HepG2 (cell line): ENCODE measurements around the gene HTRA2. TPM values are rescaled to one million over a fixed set of nuclear protein-coding genes. Genes with fewer than 3 reads are reported as not detected.

Experiments used
- CCDC6 ChIP-seq: sonication (generic); formaldehyde crosslinking; IDR thresholded peaks from 2 replicates; pipeline ENCODE4 v1.8.1; 2022; ENCODE audit warnings: mild to moderate bottlenecking, missing genetic modification reagents, moderate library complexity
- KDM1A ChIP-seq: IDR thresholded peaks from 2 replicates; pipeline ENCODE4 v1.6.1; 2016; ENCODE audit warnings: missing compliant biosample characterization
- MAZ ChIP-seq, 2 experiments: sonication (generic) in 1 of 2; formaldehyde crosslinking in 1 of 2; IDR thresholded peaks; 2 replicates each; pipeline versions ENCODE4 v1.5.0 to v1.6.1; 2012 to 2020; ENCODE audit warnings: low read depth in 2 of 2, mild to moderate bottlenecking in 2 of 2, borderline replicate concordance in 1 of 2, improper control_type of control experiment in 1 of 2, low read length in 1 of 2, missing genetic modification reagents in 1 of 2, moderate library complexity in 1 of 2
- NFYC ChIP-seq: IDR thresholded peaks from 2 replicates; pipeline ENCODE4 v1.6.1; 2016; ENCODE audit warnings: missing genetic modification reagents, missing compliant biosample characterization
- PCBP1 ChIP-seq: fragments of 200-400 bp; formaldehyde crosslinking; IDR thresholded peaks from 2 replicates; pipeline ENCODE4 v1.6.1; 2017; ENCODE audit warnings: mild to moderate bottlenecking, low read depth, low read length, borderline replicate concordance
- TOE1 ChIP-seq: sonication (generic); formaldehyde crosslinking; IDR thresholded peaks from 2 replicates; pipeline ENCODE4 v1.4.0; 2020; ENCODE audit warnings: mild to moderate bottlenecking, missing genetic modification reagents
- XRCC5 ChIP-seq: fragments of 200-400 bp; formaldehyde crosslinking; optimal IDR thresholded peaks from 2 replicates; pipeline ENCODE3; 2017; ENCODE audit warnings: mild to moderate bottlenecking, low read length
- ZBTB38 ChIP-seq: sonication (generic); formaldehyde crosslinking; IDR thresholded peaks from 2 replicates; pipeline ENCODE4 v1.5.1; 2020; ENCODE audit warnings: mild to moderate bottlenecking, missing genetic modification reagents
- ZFP36L2 ChIP-seq: sonication (generic); formaldehyde crosslinking; IDR thresholded peaks from 2 replicates; pipeline ENCODE4 v1.4.0; 2020; ENCODE audit warnings: missing genetic modification reagents
- ZNF256 ChIP-seq: sonication (generic); formaldehyde crosslinking; conservative IDR thresholded peaks from 2 replicates; pipeline ENCODE4 v1.4.0; 2020; ENCODE audit warnings: missing genetic modification reagents
- ZNF263 ChIP-seq: sonication (generic); formaldehyde crosslinking; IDR thresholded peaks from 2 replicates; pipeline ENCODE4 v1.4.0; 2020; ENCODE audit warnings: missing genetic modification reagents
- ZNF562 ChIP-seq: sonication (generic); formaldehyde crosslinking; IDR thresholded peaks from 2 replicates; pipeline ENCODE4 v1.8.0; 2022; ENCODE audit warnings: missing genetic modification reagents, borderline replicate concordance
- ZNF589 ChIP-seq: sonication (generic); formaldehyde crosslinking; conservative IDR thresholded peaks from 2 replicates; pipeline ENCODE4 v1.8.0; 2022; ENCODE audit warnings: mild to moderate bottlenecking, moderate library complexity, missing genetic modification reagents
- polyA plus RNA-seq, 8 experiments: library from polyadenylated mRNA; depleted of rRNA in 3 of 8; stranded (reverse) in 7 of 8; unstranded in 1 of 8; fragments of >200 nt; fragmentation: Illumina TruSeq in 4 of 8; extraction: Trizol in 4 of 8; gene quantifications; 2 replicates each; pipeline versions ENCODE4 v1.2.1 to v1.2.3, GENCODE V29; 2011 to 2016; ENCODE audit warnings: low read depth in 4 of 8, missing spikeins in 1 of 8, mixed read lengths in 1 of 8; ENCODE audit not compliant: insufficient read depth in 1 of 8
- total RNA-seq, 5 experiments: library from RNA; depleted of rRNA; stranded (reverse); fragments of >200 nt; fragmentation: Illumina TruSeq; extraction: Trizol; gene quantifications; 2 replicates each; pipeline ENCODE4 v1.2.3, GENCODE V29; 2016; ENCODE audit warnings: low read depth in 1 of 5
- TF ChIP-seq, protein P1 (sequence below): sonication (generic); formaldehyde crosslinking; IDR thresholded peaks from 2 replicates; pipeline ENCODE4 v1.8.0; 2022; ENCODE audit warnings: low read depth, missing genetic modification reagents
- TF ChIP-seq, protein P2 (sequence below): sonication (generic); formaldehyde crosslinking; IDR thresholded peaks from 2 replicates; pipeline ENCODE4 v1.5.1; 2020; ENCODE audit warnings: mild to moderate bottlenecking, missing genetic modification reagents, moderate library complexity
- TF ChIP-seq, protein P3 (sequence below): IDR thresholded peaks from 2 replicates; pipeline ENCODE4 v1.6.1; 2016
- TF ChIP-seq, protein P4 (sequence below): sonication (generic); formaldehyde crosslinking; IDR thresholded peaks from 2 replicates; pipeline ENCODE4 v1.4.0; 2020; ENCODE audit warnings: missing genetic modification reagents, borderline replicate concordance

The HTRA2 gene
- total and polyA plus RNA-seq, 2 of the 13 experiments (the other 11 are each of a cell fraction or from before 2014, with no cell fraction given): 47.7 to 50.3 TPM

DNA sequence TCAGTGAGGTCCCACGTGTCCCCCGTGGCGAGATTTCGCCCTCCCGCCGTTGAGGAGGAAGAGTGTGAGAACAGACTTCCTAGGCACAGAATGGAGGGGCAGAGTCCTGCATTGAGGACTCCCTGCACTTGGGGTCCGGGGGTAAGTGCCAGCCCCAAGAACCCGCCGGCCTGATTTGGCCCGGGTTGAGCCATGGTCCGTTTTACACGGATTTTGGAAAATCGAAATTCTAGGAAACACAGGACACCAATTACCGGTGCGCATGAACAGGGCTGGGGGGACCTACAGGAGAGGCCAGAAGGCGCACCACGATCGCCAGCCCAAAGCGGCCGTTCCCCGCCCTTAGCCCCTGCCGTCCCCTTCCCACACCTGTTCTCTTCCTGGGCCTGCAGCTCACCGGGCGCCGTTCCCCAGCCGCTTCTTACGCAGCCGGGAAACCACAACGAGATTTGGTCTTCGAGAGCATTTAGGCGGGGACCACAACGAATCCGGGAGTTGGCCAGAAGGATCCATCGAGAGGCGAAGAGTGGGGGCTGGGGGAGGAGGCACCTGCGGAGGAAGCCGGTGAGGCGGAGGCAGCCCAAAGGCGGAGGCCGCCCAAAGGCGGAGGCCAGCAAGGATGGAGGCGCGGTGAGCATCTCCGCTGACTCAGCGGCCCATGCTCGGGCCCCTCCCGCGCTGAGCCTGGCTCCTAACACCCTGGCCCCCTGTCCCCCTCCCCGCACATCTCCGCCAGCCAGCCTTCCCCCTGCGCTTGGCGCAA, 15.9 kb upstream of the HTRA2 start (continued):
- TF ChIP-seq ZNF589 (CRISPR knock-in tag) (0 out of 2 replicates have a peak, but pooled peaks have one; percentile 35), ZNF263 (CRISPR knock-in tag) (no peak), TOE1 (CRISPR knock-in tag) (0 out of 2 replicates have a peak, but pooled peaks have one; percentile 3), ZFP36L2 (CRISPR knock-in tag) (no peak), KDM1A (CRISPR knock-in tag) (no peak), ZBTB38 (CRISPR knock-in tag) (peak; percentile 82), CCDC6 (CRISPR knock-in tag) (peak; percentile 48; the same call in 1 of the 2 replicates), MAZ (IDR thresholded peaks at IDR 0.05; ENCODE audit: borderline replicate concordance, low read depth, low read length) (no peak), MAZ (CRISPR knock-in tag; IDR thresholded peaks at IDR 0.05; ENCODE audit: low read depth) (0 out of 2 replicates have a peak, but pooled peaks have one; percentile 2), XRCC5 (no peak), PCBP1 (0 out of 2 replicates have a peak, but pooled peaks have one; percentile 32), NFYC (CRISPR knock-in tag) (no peak), ZNF256 (CRISPR knock-in tag) (0 out of 2 replicates have a peak, but pooled peaks have one; percentile 10), ZNF562 (no peak)
- TF ChIP-seq, protein P1, sequence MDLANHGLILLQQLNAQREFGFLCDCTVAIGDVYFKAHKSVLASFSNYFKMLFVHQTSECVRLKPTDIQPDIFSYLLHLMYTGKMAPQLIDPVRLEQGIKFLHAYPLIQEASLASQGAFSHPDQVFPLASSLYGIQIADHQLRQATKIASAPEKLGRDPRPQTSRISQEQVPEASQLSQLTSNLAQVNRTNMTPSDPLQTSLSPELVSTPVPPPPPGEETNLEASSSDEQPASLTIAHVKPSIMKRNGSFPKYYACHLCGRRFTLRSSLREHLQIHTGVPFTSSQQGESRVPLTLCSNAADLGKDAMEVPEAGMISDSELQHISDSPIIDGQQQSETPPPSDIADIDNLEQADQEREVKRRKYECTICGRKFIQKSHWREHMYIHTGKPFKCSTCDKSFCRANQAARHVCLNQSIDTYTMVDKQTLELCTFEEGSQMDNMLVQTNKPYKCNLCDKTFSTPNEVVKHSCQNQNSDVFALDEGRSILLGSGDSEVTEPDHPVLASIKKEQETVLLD (CRISPR knock-in tag): 0 out of 2 replicates have a peak, but pooled peaks have one; percentile 6
- TF ChIP-seq, protein P2, sequence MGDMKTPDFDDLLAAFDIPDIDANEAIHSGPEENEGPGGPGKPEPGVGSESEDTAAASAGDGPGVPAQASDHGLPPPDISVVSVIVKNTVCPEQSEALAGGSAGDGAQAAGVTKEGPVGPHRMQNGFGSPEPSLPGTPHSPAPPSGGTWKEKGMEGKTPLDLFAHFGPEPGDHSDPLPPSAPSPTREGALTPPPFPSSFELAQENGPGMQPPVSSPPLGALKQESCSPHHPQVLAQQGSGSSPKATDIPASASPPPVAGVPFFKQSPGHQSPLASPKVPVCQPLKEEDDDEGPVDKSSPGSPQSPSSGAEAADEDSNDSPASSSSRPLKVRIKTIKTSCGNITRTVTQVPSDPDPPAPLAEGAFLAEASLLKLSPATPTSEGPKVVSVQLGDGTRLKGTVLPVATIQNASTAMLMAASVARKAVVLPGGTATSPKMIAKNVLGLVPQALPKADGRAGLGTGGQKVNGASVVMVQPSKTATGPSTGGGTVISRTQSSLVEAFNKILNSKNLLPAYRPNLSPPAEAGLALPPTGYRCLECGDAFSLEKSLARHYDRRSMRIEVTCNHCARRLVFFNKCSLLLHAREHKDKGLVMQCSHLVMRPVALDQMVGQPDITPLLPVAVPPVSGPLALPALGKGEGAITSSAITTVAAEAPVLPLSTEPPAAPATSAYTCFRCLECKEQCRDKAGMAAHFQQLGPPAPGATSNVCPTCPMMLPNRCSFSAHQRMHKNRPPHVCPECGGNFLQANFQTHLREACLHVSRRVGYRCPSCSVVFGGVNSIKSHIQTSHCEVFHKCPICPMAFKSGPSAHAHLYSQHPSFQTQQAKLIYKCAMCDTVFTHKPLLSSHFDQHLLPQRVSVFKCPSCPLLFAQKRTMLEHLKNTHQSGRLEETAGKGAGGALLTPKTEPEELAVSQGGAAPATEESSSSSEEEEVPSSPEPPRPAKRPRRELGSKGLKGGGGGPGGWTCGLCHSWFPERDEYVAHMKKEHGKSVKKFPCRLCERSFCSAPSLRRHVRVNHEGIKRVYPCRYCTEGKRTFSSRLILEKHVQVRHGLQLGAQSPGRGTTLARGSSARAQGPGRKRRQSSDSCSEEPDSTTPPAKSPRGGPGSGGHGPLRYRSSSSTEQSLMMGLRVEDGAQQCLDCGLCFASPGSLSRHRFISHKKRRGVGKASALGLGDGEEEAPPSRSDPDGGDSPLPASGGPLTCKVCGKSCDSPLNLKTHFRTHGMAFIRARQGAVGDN: peak; percentile 54
- TF ChIP-seq, protein P3, sequence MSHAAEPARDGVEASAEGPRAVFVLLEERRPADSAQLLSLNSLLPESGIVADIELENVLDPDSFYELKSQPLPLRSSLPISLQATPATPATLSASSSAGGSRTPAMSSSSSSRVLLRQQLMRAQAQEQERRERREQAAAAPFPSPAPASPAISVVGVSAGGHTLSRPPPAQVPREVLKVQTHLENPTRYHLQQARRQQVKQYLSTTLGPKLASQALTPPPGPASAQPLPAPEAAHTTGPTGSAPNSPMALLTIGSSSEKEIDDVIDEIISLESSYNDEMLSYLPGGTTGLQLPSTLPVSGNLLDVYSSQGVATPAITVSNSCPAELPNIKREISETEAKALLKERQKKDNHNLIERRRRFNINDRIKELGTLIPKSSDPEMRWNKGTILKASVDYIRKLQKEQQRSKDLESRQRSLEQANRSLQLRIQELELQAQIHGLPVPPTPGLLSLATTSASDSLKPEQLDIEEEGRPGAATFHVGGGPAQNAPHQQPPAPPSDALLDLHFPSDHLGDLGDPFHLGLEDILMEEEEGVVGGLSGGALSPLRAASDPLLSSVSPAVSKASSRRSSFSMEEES (CRISPR knock-in tag): 0 out of 2 replicates have a peak, but pooled peaks have one; percentile 12
- TF ChIP-seq, protein P4, sequence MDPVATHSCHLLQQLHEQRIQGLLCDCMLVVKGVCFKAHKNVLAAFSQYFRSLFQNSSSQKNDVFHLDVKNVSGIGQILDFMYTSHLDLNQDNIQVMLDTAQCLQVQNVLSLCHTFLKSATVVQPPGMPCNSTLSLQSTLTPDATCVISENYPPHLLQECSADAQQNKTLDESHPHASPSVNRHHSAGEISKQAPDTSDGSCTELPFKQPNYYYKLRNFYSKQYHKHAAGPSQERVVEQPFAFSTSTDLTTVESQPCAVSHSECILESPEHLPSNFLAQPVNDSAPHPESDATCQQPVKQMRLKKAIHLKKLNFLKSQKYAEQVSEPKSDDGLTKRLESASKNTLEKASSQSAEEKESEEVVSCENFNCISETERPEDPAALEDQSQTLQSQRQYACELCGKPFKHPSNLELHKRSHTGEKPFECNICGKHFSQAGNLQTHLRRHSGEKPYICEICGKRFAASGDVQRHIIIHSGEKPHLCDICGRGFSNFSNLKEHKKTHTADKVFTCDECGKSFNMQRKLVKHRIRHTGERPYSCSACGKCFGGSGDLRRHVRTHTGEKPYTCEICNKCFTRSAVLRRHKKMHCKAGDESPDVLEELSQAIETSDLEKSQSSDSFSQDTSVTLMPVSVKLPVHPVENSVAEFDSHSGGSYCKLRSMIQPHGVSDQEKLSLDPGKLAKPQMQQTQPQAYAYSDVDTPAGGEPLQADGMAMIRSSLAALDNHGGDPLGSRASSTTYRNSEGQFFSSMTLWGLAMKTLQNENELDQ: peak; percentile 56; the same call in 1 of the 2 replicates
